CMK (cell line): ENCODE measurements around the gene CCDC126.
"Not testable (repeated sequence)": the region's sequence is repeated elsewhere in the genome, so short reads cannot be mapped to it uniquely, and the experiment has no call there.

Experiments
- DNase-seq: peaks from one replicate; pipeline ENCODE4 v3.0.0-alpha.2; 2010; ENCODE audit warnings: low read depth

The CCDC126 gene

DNA sequence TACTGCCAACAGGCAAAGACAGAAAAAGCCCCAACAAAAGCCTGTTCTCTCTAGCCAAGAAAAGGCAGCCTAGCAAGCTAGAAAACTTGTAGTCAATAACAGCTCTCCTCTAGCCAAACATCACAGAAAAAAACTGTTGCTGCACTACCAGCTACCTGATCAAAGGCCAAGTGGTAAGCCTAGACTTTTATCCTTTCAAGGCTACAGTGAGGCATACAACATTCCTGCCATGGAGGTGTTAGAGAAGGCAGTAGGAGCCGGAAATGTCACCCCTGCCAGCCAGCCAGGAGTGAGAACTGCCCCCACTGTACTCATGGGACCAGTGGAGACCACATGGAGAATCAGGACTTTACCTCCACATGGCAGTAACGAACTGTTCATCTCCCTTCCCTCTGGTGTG lies 31.2 kb downstream of the CCDC126 start:
- DNase-seq, result no peak

DNA sequence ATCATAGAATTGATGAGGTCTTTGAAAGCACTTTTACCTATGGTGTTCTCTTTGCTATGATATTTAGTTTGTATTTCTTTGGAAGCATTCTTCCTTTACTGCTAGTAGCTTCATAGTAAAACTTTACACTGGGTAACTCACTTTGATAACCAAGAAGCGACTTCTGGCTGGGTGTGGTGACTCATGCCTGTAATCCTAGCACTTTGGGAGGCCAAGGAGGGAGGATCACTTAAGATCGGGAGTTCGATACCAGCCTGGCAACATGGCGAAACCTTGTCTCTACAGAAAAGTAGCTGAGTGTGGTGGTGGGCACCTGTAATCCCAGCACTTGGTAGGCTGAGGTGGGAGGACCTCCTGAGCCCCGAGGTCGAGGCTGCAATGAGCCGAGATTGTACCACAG lies 36.2 kb downstream of the CCDC126 start:
- DNase-seq, result no peak

DNA sequence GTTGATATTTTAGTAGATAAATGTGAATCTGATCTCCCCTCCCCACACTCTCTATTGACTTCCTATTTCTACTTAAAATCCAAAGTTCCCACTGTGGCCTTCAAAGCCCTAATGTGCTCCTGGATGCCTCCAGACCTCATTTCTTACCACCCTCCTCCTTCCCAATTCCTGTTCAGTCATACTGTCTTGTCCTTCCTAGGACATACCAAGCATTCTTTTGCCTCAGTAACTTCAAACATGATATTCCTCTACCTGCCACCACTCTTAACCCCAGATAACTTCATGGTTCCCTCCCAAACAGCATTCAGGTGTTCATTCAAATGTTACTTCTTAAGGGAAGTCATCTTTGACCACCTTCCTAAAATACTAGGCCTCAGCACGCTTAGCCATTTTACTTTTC lies 48.6 kb downstream of the CCDC126 start:
- DNase-seq, result no peak

GRCh38 chr7:23653942-23654341 lies 56.8 kb downstream of the CCDC126 start:
- DNase-seq, result no peak

- no peak for DNase-seq
Measured at GRCh38 chr7:23654508-23654907, 57.3 kb downstream of the CCDC126 start.

GRCh38 chr7:23655433-23655832 lies 58.3 kb downstream of the CCDC126 start:
- DNase-seq, result no peak

GRCh38 chr7:23658831-23659427 lies 61.7 kb downstream of the CCDC126 start:
- no peak for DNase-seq

DNA sequence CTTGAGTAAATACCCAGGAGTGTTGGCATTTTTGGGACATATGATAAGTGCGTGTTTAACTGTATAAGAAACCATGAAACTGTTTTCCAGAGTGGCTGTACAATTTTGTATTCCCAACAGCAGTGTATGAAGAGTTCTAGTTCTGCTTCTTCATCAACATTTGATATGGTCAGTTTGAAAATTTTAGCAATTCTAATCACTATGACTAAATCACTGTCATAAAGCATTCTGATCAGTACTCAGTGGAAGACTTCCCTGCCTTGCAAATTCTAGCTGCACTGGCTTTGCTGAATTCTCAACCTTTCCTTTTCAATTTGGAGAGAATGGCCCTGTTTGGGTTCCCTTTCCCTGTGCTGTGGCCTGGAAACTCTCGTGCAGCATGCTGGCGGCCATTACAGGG lies 64.2 kb downstream of the CCDC126 start:
- no peak for DNase-seq

DNA sequence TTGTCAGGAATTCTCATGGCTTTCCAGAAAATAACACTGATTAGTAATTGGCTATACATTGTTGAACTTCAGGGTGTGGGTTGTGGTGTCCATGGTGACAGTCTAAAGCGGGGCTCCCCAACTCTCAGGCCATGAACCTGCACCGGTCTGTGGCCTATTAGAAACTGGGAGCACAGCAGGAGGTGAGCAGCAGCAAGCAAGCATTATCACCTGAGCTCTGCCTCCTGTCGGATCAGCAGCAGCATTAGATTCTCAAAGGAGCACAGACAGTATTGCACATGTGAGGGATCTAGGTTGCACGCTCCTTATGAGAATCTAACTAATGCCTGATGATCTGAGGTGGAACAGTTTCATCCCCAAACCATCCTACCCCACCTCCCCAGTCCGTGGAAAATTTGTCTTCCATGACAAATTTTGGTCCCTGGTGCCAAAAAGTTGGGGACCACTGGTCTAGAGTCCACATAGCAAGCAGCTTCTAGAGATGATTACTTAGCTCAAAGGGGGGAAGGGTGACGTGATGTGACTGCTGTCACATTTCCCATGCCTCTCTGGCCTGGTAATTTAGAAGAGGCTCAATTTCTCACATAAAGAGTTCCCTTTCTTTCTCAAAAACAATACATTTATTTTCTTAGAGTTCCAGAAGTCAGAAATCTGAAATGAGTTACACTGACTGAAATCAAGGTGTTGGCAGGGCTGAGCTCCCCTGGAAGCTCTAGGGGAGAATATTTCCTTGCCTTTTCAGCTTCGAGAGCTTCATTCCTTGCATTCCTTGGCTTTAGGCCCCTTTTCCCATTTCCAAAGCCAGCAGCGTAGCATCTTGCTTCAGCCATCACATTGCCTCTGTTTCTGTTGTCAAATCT lies 65.2 kb downstream of the CCDC126 start:
- DNase-seq, result no peak

GRCh38 chr7:23662984-23663313 lies 65.8 kb downstream of the CCDC126 start:
- DNase-seq, result no peak

DNA sequence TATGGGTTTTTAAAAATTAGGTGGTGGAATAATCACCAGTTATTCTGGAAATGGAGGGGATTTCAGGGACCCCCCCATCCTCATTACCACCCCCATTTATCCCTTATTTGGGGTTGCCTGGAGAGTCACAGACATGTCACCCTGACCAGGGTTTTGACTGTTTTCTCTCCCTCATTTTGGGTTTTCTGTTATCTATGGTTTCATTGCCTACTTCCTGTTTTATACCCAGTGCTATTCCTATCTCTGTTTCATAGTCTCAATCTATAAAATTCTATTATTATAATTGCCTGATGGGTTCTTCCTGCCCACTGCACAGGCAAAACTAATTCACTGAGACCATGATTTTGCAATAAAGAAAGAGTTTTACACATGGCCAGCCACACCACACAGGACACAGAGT lies 66.9 kb downstream of the CCDC126 start:
- DNase-seq, result no peak

GRCh38 chr7:23672033-23672432 lies 74.9 kb downstream of the CCDC126 start:
- no peak for DNase-seq

DNA sequence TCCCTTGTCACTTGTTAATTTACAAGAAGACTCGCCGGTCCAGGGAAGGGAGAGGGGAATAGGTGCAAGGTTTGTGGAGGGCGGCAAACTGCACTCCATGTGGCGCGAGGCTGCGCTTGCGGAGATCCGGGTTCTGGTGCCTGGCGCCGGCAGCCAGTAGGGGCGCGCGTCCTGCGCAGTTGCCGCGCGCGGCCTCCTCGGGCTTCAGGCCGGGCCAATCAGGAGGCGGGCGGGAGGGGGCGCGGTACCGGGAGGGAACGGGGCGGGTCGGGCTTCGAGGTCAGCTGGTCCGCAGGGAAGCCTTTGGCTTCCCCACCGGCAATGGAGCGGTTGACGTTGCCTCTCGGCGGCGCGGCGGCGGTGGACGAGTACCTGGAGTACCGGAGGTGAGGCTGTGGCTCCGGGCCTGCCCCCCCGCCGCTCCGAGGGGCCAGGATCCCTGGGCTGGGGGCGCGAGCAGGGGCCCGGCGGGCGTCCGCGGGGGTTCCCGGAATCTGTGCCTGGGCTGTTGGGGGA lies 82.8 kb downstream of the CCDC126 start, which contains the start of gene FAM221A:
TSS of gene FAM221A (plus strand) at position 302 of the 516 bp plus-strand sequence. CDS start at position 322, 20 bp downstream.
- DNase-seq, result no peak

DNA sequence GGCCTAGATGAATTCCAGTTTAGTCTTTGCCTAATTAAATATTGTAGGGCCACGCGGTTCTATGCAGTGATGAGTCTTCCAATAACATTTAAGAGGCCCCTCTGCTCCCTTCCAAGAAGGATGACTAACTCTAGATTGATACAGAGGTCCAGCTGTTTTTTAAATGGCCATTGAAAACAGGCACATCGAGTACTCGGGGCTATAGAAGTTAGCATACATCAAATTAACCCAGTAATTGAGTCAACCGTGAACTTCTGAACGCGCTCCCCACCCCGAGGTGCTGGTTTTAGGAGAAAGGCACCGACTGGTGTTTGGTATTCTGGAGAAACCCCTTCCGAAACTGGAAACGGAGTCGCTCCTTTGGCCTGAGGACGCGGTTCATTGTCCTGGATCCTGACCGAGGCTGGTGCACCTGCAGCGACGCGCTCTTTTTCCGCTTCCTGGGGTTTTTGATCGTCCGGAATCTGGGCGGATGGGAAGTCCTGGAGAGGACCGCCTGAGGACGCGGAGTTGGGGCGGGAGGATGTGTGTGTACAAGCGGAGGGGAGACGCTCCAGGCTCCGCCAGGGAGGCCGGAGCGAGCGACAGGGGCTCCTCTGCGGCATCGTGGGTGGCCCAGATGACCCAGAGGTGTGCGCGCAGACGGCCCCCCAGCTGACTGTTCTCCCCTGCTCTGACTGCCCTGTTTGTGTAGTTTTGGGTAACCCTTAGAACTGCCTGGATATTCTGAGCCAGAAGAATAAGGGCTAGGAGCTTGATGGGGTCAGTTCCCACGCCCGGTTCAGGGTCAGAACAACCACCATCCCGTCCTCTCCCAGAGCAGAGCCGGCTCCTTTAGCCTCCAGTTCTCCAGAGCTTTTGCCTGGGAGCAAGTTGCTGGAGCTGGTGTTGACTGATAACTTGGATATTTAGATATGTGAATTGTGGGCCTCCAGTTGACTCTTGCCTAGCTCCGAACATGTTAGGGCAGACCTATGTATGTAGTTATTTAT lies 83.5 kb downstream of the CCDC126 start:
- DNase-seq, result no peak

DNA sequence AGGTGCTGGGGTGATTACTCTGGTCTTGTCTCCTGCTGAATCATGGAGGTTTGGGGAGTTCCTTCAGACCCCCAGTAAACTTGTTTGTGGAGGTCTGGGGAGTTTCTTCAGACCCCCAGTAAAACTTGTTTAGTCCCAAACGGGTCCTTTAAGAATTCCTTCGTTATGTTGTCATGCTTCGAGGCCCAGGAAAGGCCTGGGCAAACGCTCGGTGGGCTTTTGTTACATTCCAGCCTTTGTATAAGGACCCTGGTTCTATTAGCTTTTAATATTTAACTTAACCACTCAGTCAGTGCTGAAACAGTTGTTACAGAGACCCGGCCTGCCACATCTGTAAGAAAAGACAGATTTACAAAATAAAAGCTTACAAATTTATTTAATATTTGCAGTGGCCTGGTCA lies 86.9 kb downstream of the CCDC126 start:
- not testable (repeated sequence) for DNase-seq

DNA sequence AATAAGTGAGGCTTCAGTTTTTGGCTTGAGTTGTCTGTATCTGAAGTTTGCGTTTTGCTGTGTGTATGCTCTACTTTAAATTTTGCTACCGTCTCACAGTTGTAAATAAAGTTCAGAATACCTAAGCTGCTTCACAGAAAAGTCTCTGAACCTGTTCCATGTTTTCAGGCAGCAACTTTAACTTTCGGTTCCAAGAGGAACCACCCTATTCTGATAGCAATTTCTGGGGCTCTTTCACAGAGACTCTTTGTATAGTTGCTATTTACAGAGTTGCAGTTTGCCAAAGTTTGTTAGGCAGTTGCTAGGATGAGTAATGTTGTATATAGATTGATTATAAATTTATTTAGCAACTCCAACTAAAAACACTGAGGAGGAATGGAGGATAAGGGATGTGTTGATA lies 88.5 kb downstream of the CCDC126 start:
- no peak for DNase-seq

- DNase-seq, result no peak
Measured at GRCh38 chr7:23687011-23687410, 89.8 kb downstream of the CCDC126 start.

- DNase-seq, result no peak
Measured at GRCh38 chr7:23689165-23689564, 92.0 kb downstream of the CCDC126 start.

- DNase-seq, result no peak
Measured at GRCh38 chr7:23691320-23691719, 94.1 kb downstream of the CCDC126 start.

GRCh38 chr7:23693224-23693623 lies 96.0 kb downstream of the CCDC126 start:
- DNase-seq, result no peak
